SU-DHL-6 (cell line): ENCODE measurements around the gene NKAPD1.

ENCODE experiments used
- H2AFZ ChIP-seq: fragments of 200-600 bp; sonication (generic); 2 replicates; pipeline ENCODE4 v1.6.1; 2014; ENCODE audit warnings: low read depth, mild to moderate bottlenecking, moderate library complexity, mixed read lengths, antibody characterized with exemption, low read length; ENCODE audit not compliant: severe bottlenecking
- H3F3A ChIP-seq: fragments of 200-600 bp; shearing (Covaris generic); 2 replicates; pipeline ENCODE4 v1.6.0; 2016; ENCODE audit warnings: antibody characterized with exemption, mild to moderate bottlenecking; ENCODE audit not compliant: insufficient read depth
- H3K27ac ChIP-seq: fragments of 200-600 bp; sonication (generic); 2 replicates; pipeline ENCODE4 v1.5.1; 2016; ENCODE audit warnings: low read depth, mild to moderate bottlenecking, low read length, moderate library complexity, mixed read lengths
- H3K27me3 ChIP-seq: fragments of 200-600 bp; sonication (generic), shearing (Covaris generic); 2 replicates; pipeline ENCODE4 v1.6.0; 2014; ENCODE audit warnings: mild to moderate bottlenecking, low read length
- H3K36me3 ChIP-seq: fragments of 200-600 bp; sonication (generic); 2 replicates; pipeline ENCODE4 v1.6.1; 2014; ENCODE audit warnings: mild to moderate bottlenecking, low read length, mixed read lengths
- H3K4me2 ChIP-seq: fragments of 300-600, 200-600 bp; shearing (Covaris generic), sonication (generic); 2 replicates; pipeline ENCODE4 v1.6.0; 2014; ENCODE audit warnings: low read length, low read depth, mild to moderate bottlenecking; ENCODE audit not compliant: poor library complexity, severe bottlenecking
- H3K4me3 ChIP-seq: fragments of 200-600 bp; sonication (generic); 2 replicates; pipeline ENCODE4 v1.5.1; 2014; ENCODE audit warnings: antibody characterized with exemption, low read length, mild to moderate bottlenecking, mixed read lengths; ENCODE audit not compliant: insufficient read depth, poor library complexity, severe bottlenecking
- H3K79me2 ChIP-seq: fragments of 200-600 bp; sonication (generic); 2 replicates; pipeline ENCODE4 v1.6.1; 2014; ENCODE audit warnings: mild to moderate bottlenecking, low read length, moderate library complexity; ENCODE audit not compliant: insufficient read depth
- H3K9ac ChIP-seq: fragments of 200-600 bp; sonication (generic); 2 replicates; pipeline ENCODE4 v1.7.0; 2014; ENCODE audit warnings: mild to moderate bottlenecking, low read length
- H3K9me2 ChIP-seq: fragments of 200-600 bp; sonication (generic); replicated peaks from 2 replicates; pipeline ENCODE4 v1.6.1; 2014; ENCODE audit warnings: low read length; ENCODE audit not compliant: insufficient read depth
- H3K9me3 ChIP-seq: fragments of 200-600 bp; sonication (generic); 2 replicates; pipeline ENCODE4 v1.6.1; 2014; ENCODE audit warnings: low read length, mixed read lengths; ENCODE audit not compliant: insufficient read depth
- H4K20me1 ChIP-seq: fragments of 200-600 bp; sonication (generic); 2 replicates; pipeline ENCODE4 v1.6.1; 2014; ENCODE audit warnings: low read depth, mild to moderate bottlenecking, antibody characterized with exemption, low read length, moderate library complexity, mixed read lengths
- EZH2phosphoT487 ChIP-seq: fragments of 200-600 bp; sonication (generic), shearing (Covaris generic); conservative IDR thresholded peaks from 2 replicates; pipeline ENCODE4 v1.6.1; 2018; ENCODE audit warnings: mild to moderate bottlenecking, antibody characterized with exemption, low read length, moderate library complexity, mixed read lengths
- TF ChIP-seq, protein P1 (sequence below): fragments of 200-600 bp; sonication (generic); IDR thresholded peaks from one replicate; pipeline ENCODE4 v1.5.1; 2017; ENCODE audit warnings: antibody characterized with exemption, mild to moderate bottlenecking, low read length, moderate library complexity; ENCODE audit not compliant: insufficient read depth, poor library complexity, severe bottlenecking

The NKAPD1 gene

DNA sequence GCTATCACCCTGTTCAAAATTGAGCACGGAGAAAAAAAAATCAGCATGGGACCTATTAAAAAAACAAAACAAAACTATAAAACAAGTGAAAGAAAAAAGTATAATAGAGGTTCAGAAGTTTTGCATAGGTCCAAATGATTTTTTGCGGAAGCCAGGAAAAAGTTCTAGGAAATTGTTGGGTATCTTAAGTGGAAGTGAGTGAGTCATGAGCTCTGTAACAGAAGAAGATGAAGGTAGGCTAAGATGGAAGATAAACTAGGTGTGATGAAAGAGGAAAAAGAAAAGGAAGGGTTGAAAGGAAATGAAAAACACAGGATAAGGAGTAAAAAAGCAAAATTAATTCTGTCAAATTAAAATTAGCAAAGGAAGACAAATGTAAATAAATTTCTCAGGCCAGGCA is 40.4 kb downstream of the NKAPD1 start:
- Histone ChIP-seq H4K20me1 (no peaks in the 10 kb centered on the region), H3F3A (no peaks in the 10 kb centered on the region), H3K79me2 (no peaks in the 10 kb centered on the region), H3K27ac (no peak overlapping the region), H3K4me3 (no peak overlapping the region), H3K4me2 (no peak overlapping the region), H3K9me3 (no peaks in the 10 kb centered on the region), H3K9me2 (no peaks in the 10 kb centered on the region), H3K9ac (no peak overlapping the region), H3K27me3 (no peaks in the 10 kb centered on the region), H3K36me3 (no peaks in the 10 kb centered on the region), H2AFZ (no peak overlapping the region)
- TF ChIP-seq, protein P1, sequence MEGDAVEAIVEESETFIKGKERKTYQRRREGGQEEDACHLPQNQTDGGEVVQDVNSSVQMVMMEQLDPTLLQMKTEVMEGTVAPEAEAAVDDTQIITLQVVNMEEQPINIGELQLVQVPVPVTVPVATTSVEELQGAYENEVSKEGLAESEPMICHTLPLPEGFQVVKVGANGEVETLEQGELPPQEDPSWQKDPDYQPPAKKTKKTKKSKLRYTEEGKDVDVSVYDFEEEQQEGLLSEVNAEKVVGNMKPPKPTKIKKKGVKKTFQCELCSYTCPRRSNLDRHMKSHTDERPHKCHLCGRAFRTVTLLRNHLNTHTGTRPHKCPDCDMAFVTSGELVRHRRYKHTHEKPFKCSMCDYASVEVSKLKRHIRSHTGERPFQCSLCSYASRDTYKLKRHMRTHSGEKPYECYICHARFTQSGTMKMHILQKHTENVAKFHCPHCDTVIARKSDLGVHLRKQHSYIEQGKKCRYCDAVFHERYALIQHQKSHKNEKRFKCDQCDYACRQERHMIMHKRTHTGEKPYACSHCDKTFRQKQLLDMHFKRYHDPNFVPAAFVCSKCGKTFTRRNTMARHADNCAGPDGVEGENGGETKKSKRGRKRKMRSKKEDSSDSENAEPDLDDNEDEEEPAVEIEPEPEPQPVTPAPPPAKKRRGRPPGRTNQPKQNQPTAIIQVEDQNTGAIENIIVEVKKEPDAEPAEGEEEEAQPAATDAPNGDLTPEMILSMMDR, result no peak
- no peak for TF ChIP-seq EZH2phosphoT487

DNA sequence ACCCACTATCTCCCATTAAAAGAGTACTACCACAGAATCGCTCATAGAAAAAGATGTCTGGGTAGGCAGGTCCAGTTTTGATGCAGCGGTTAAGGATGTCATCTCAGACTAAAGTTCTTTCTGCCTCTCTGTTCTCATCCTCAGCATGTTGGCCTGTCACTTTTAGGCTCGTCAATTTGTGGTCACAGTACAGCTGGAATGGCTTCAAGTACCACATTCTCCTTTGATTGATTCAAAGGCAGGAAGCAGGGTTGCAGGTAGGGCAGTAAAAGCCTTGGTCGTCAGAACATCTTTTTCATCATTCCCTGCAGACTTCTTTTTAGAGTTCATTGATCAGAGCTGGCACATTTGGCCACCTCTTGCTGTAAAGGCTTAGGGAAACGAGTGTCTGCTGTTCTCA is 41.3 kb downstream of the NKAPD1 start:
- no peaks in the 10 kb centered on the region for H3F3A ChIP-seq
- no peak overlapping the region for H2AFZ ChIP-seq
- H3K27ac ChIP-seq, result no peak overlapping the region
- H3K9me3 ChIP-seq, result no peaks in the 10 kb centered on the region
- no peaks in the 10 kb centered on the region for H3K27me3 ChIP-seq
- no peaks in the 10 kb centered on the region for H3K79me2 ChIP-seq
- no peak overlapping the region for H3K4me2 ChIP-seq
- H3K9ac ChIP-seq, result no peak overlapping the region
- no peak overlapping the region for H3K4me3 ChIP-seq
- no peaks in the 10 kb centered on the region for H4K20me1 ChIP-seq
- no peaks in the 10 kb centered on the region for H3K36me3 ChIP-seq
- TF ChIP-seq, protein P1, result no peak
- no peak for TF ChIP-seq EZH2phosphoT487
- no peaks in the 10 kb centered on the region for H3K9me2 ChIP-seq

DNA sequence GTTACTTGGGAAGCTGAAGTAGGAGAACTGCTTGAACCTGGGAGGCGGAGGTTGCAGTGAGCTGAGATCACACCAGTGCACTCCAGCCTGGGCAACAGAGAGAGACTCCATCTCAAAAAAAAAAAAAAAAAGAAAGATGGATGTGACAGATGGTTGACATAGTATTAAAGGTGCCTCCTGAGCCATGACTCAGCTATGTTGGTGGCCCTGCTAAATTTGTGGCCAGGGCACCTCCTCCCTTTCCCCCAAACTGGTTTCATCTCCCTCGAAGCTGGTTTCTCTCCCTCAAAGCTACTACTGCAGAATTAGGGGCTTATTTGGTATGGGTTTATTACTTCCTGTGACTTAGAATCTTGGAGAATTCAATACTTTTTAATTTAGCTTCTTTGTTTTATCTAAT is 44.1 kb downstream of the NKAPD1 start:
- H3K27me3 ChIP-seq, result no peaks in the 10 kb centered on the region

More for the DNA sequence above, 44.1 kb downstream of the NKAPD1 start:
- Histone ChIP-seq H3K9me3 (no peaks in the 10 kb centered on the region), H3K9ac (no peak overlapping the region), H3K4me2 (no peak overlapping the region), H3F3A (no peaks in the 10 kb centered on the region), H3K9me2 (no peaks in the 10 kb centered on the region), H2AFZ (no peak overlapping the region), H3K36me3 (no peaks in the 10 kb centered on the region), H3K79me2 (no peaks in the 10 kb centered on the region), H3K4me3 (no peak overlapping the region), H4K20me1 (no peaks in the 10 kb centered on the region), H3K27ac (no peak overlapping the region)
- TF ChIP-seq, protein P1, result no peak
- no peak for TF ChIP-seq EZH2phosphoT487
